GM12878 (cell line): ENCODE results near the gene TUBB. TPM values are rescaled to one million over a fixed set of nuclear protein-coding genes. Genes with fewer than 3 reads are reported as not detected.

Experiments
- ATAC-seq: fragments of 200-7000 bp; cut with Tn5 transposase; 3 replicates; pipeline ENCODE4 v1.9.1; 2020; ENCODE audit warnings: mild to moderate bottlenecking, moderate library complexity
- Bru-seq: library from RNA; stranded (reverse); fragments of 400-500 nt; gene quantifications from one replicate; lab custom pipeline; 2021; lab: Mats Ljungman, UMichigan
- BruChase-seq, 2 experiments: library from RNA; stranded (reverse); fragments of 400-500 nt; gene quantifications; one replicate each; lab custom pipeline; 2021; lab: Mats Ljungman, UMichigan
- BruUV-seq: library from RNA; stranded (reverse); fragments of 400-500 nt; replicated peaks from 2 replicates; lab custom pipeline; 2021; lab: Mats Ljungman, UMichigan
- CTCF ChIA-PET: fragments of 300-600 bp; sonication (Branson Sonifier 250); formaldehyde crosslinking; extraction: SDS; loops from one replicate; lab custom pipeline; 2021; ENCODE audit warnings: inconsistent platforms; lab: Yijun Ruan, JAX
- POLR2A ChIA-PET: fragments of 350-600 bp; formaldehyde crosslinking; extraction: SDS; loops from one replicate; lab custom pipeline; 2021; ENCODE audit warnings: inconsistent platforms; lab: Charles Lee
- RAD21 ChIA-PET: fragments of 300-600 bp; sonication (Branson Sonifier 250); formaldehyde crosslinking; loops from one replicate; lab custom pipeline; 2023; ENCODE audit warnings: antibody characterized with exemption; ENCODE audit not compliant: unreplicated experiment; lab: Charles Lee
- SMC1A ChIA-PET: fragments of 300-600 bp; sonication (Branson Sonifier 250); formaldehyde crosslinking; loops from one replicate; lab custom pipeline; 2023; ENCODE audit not compliant: unreplicated experiment, uncharacterized antibody; lab: Charles Lee
- DNase-seq: peaks from one replicate; pipeline ENCODE4 v3.0.0-alpha.2; 2011; ENCODE audit warnings: low read depth, low spot score
- FAIRE-seq: peaks from 3 replicates; lab custom pipeline; 2011; peaks lifted over from hg19 to GRCh38; lab: Jason Lieb, UNC
- H2AFZ ChIP-seq: 2 replicates; pipeline ENCODE4 v1.6.0; 2011; ENCODE audit warnings: low read depth, low read length, control low read depth; ENCODE audit not compliant: control insufficient read depth
- H3K27ac ChIP-seq: 2 replicates; pipeline ENCODE4 v1.5.1; 2011; ENCODE audit warnings: control low read depth; ENCODE audit not compliant: control insufficient read depth, insufficient read depth
- H3K27me3 ChIP-seq, 2 experiments: replicated peaks in 1 of 2; 2 replicates each; pipeline versions ENCODE4 v1.6.0 to v1.6.1; 2011; ENCODE audit warnings: low read length in 1 of 2; ENCODE audit not compliant: control insufficient read depth in 2 of 2, insufficient read depth in 2 of 2
- H3K36me3 ChIP-seq, 2 experiments: 2 replicates each; pipeline ENCODE4 v1.5.1; 2011; ENCODE audit warnings: low read length in 1 of 2; ENCODE audit not compliant: control insufficient read depth in 2 of 2, insufficient read depth in 2 of 2
- H3K4me1 ChIP-seq: 2 replicates; pipeline ENCODE4 v1.6.1; 2011; ENCODE audit warnings: mild to moderate bottlenecking, low read length, moderate library complexity, mixed read lengths; ENCODE audit not compliant: control insufficient read depth, insufficient read depth
- H3K4me2 ChIP-seq: 2 replicates; pipeline ENCODE4 v1.6.0; 2011; ENCODE audit warnings: control low read depth; ENCODE audit not compliant: control insufficient read depth, insufficient read depth
- H3K4me3 ChIP-seq: fragments of 200-600 bp; sonication (generic); 2 replicates; pipeline ENCODE4 v1.5.1; 2016
- H3K79me2 ChIP-seq: 2 replicates; pipeline ENCODE4 v1.6.0; 2011; ENCODE audit warnings: low read length; ENCODE audit not compliant: control insufficient read depth, insufficient read depth
- H3K9ac ChIP-seq: 2 replicates; pipeline ENCODE4 v1.8.0; 2011; ENCODE audit warnings: low read length, control low read depth, mixed read lengths; ENCODE audit not compliant: control insufficient read depth, insufficient read depth
- H3K9me3 ChIP-seq: replicated peaks from 3 replicates; pipeline ENCODE4 v1.5.1; 2011; ENCODE audit warnings: mild to moderate bottlenecking, low read length; ENCODE audit not compliant: control insufficient read depth, insufficient read depth
- H4K20me1 ChIP-seq: 2 replicates; pipeline ENCODE4 v1.6.0; 2011; ENCODE audit not compliant: control insufficient read depth, insufficient read depth
- ESRRA ChIP-seq: IDR thresholded peaks from 2 replicates; pipeline ENCODE4 v1.6.1; 2012; ENCODE audit warnings: mild to moderate bottlenecking, low read length, improper control_type of control experiment
- FOS ChIP-seq: IDR thresholded peaks from 3 replicates; pipeline ENCODE4 v1.6.1; 2011; ENCODE audit warnings: borderline replicate concordance; ENCODE audit not compliant: insufficient read length; ENCODE audit errors: extremely low read depth
- GABPA ChIP-seq: IDR thresholded peaks from 2 replicates; pipeline ENCODE4 v1.6.1; 2014; ENCODE audit warnings: antibody characterized with exemption, low read depth, mild to moderate bottlenecking, inconsistent platforms
- HCFC1 ChIP-seq: fragments of 150-350 bp; IDR thresholded peaks from 2 replicates; pipeline ENCODE4 v1.6.1; 2014; ENCODE audit warnings: low read length
- IRF3 ChIP-seq: fragments of 450-650 bp; IDR thresholded peaks from 2 replicates; pipeline ENCODE4 v1.6.1; 2014; ENCODE audit warnings: mild to moderate bottlenecking
- KDM1A ChIP-seq: fragments of 200-600 bp; sonication (generic); IDR thresholded peaks from 2 replicates; pipeline ENCODE4 v1.6.1; 2016; ENCODE audit warnings: borderline replicate concordance
- RAD51 ChIP-seq: fragments of 450-650 bp; IDR thresholded peaks from 2 replicates; pipeline ENCODE4 v1.6.1; 2016; ENCODE audit warnings: moderate library complexity, mild to moderate bottlenecking, inconsistent platforms
- SIN3A ChIP-seq: IDR thresholded peaks from 2 replicates; pipeline ENCODE4 v1.6.1; 2012; ENCODE audit warnings: low read depth, low read length, improper control_type of control experiment
- TARDBP ChIP-seq: IDR thresholded peaks from 2 replicates; pipeline ENCODE4 v1.6.1; 2016; ENCODE audit warnings: borderline replicate concordance
- TCF3 ChIP-seq: IDR thresholded peaks from 2 replicates; pipeline ENCODE4 v1.6.1; 2012; ENCODE audit warnings: low read depth, mild to moderate bottlenecking, low read length, borderline replicate concordance; ENCODE audit not compliant: insufficient read depth
- ZZZ3 ChIP-seq: IDR thresholded peaks from 2 replicates; pipeline ENCODE4 v1.6.1; 2011; ENCODE audit warnings: low read depth; ENCODE audit not compliant: control insufficient read depth, insufficient read length
- WGBS: methylation state at CpG from one replicate; pipeline ENCODE4 v1.1.6; 2016; ENCODE audit warnings: low lambda C conversion rate; ENCODE audit not compliant: insufficient replicate concordance, insufficient coverage; ENCODE audit errors: missing lambda C conversion rate; 5-methylcytosine and 5-hydroxymethylcytosine counted together
- in situ Hi-C: fragments of 300-500 bp; cut with MboI; formaldehyde crosslinking; loops from 9 replicates; pipeline ENCODE4 v1.14.3; 2018; ENCODE audit warnings: mixed read lengths
- intact Hi-C: fragments of 100-400 bp; cut with micrococcal nuclease; formaldehyde crosslinking; loops from one replicate; pipeline ENCODE4 v1.14.2; 2022; ENCODE audit not compliant: unreplicated experiment
- long read RNA-seq, 2 experiments: library from polyadenylated mRNA; unstranded; transcript quantifications; one replicate each; pipeline ENCODE4 v2.0.0, GENCODE V29; 2019 to 2020
- polyA minus RNA-seq, 3 experiments: library from RNA; depleted of rRNA, polyadenylated mRNA; stranded (reverse); fragments of >200 nt; gene quantifications; 2 replicates each; pipeline ENCODE4 v1.2.3, GENCODE V29; 2011
- polyA plus RNA-seq, 11 experiments: library from polyadenylated mRNA; depleted of rRNA in 4 of 11; unstranded in 6 of 11; stranded (reverse) in 5 of 11; fragments of >200 nt; fragmentation: Nextera tagmentation in 4 of 11; fragmentation: Illumina TruSeq in 1 of 11; extraction: Ambion mirVana in 4 of 11; extraction: Trizol in 1 of 11; gene quantifications; 1 replicate in 1 of 11; 2 replicates in 10 of 11; pipeline versions ENCODE4 v1.2.1 to v1.2.3, GENCODE V29; 2011 to 2016; ENCODE audit warnings: inconsistent platforms in 2 of 11, missing spikeins in 2 of 11, low read depth in 1 of 11
- total RNA-seq, 4 experiments: library from RNA; depleted of rRNA in 3 of 4; stranded (reverse); fragments of >200 nt in 3 of 4; fragmentation: Illumina TruSeq in 1 of 4; extraction: Trizol in 1 of 4; gene quantifications; 2 replicates each; pipeline versions ENCODE4 v1.2.1 to v1.2.3, GENCODE V29; 2013 to 2021

The TUBB gene
- total RNA-seq (2013; cell fraction: nucleolus; rRNA removed), result 180 and 186 TPM in 2 replicates
- total RNA-seq (2014; rRNA removed), result 1,600 and 1,662 TPM in 2 replicates
- 1,225 and 1,242 TPM in 2 replicates for total RNA-seq (2014; rRNA removed; fragmentation: Illumina TruSeq; extraction: Trizol)
- 1,685 and 1,700 TPM in 2 replicates for total RNA-seq (2021)
- 770 TPM for polyA plus RNA-seq (2011; ENCODE audit: low read depth)
- polyA plus RNA-seq (2011; rRNA removed), result 1,703 and 2,596 TPM in 2 replicates
- polyA plus RNA-seq (2011; cell fraction: cytosol; rRNA removed), result 2,686 and 3,225 TPM in 2 replicates
- 1,113 and 1,357 TPM in 2 replicates for polyA plus RNA-seq (2011; cell fraction: nucleus; rRNA removed)
- polyA plus RNA-seq (2012), result 828 and 941 TPM in 2 replicates
- 2,402 and 3,052 TPM in 2 replicates for polyA plus RNA-seq (2014; fragmentation: Illumina TruSeq; extraction: Trizol)
- 1,000 to 10,000 TPM; 1,039 to 1,376 TPM for polyA plus RNA-seq (2014; fragmentation: Nextera tagmentation; extraction: Ambion mirVana)
- polyA plus RNA-seq (2014; rRNA removed), result 2,367 and 2,490 TPM in 2 replicates
- 1,000 to 10,000 TPM; 1,510 to 1,651 TPM for polyA plus RNA-seq (2016; fragmentation: Nextera tagmentation; extraction: Ambion mirVana)
- 2,195 and 2,964 TPM in 2 replicates for polyA minus RNA-seq (2011; rRNA and poly(A)+ RNA removed)
- 626 and 717 TPM in 2 replicates for polyA minus RNA-seq (2011; cell fraction: cytosol; rRNA and poly(A)+ RNA removed)
- polyA minus RNA-seq (2011; cell fraction: nucleus; rRNA and poly(A)+ RNA removed), result 193 and 357 TPM in 2 replicates
- percentile 99 among the genes with signal in this experiment for Bru-seq, nascent RNA
- percentile 100 among the genes with signal in this experiment for BruChase-seq, experiment 1, labeled RNA remaining after a 6-hour chase
- percentile 100 among the genes with signal in this experiment for BruChase-seq, experiment 2, labeled RNA remaining after a 2-hour chase
- long read RNA-seq, experiment 1, transcript TUBB-205 (4 exons, 2,670 nt), result major isoform, 4,045 of 4,179 reads
- long read RNA-seq, experiment 1, partial matches to known transcripts, result 110 of 4,179 reads
- long read RNA-seq, experiment 1, other reads (novel, unspliced or antisense), result 24 of 4,179 reads
- long read RNA-seq, experiment 2, transcript TUBB-205 (4 exons, 2,670 nt), result major isoform, 9,058 of 9,413 reads
- long read RNA-seq, experiment 2, partial matches to known transcripts, result 331 of 9,413 reads
- long read RNA-seq, experiment 2, other reads (novel, unspliced or antisense), result 22 of 9,413 reads

- Histone ChIP-seq H3K4me2 (peak within 1 kb of the TSS; percentile 38), H3K9ac (peak within 1 kb of the TSS; percentile 86), H3K79me2 (peaks cover 85% of the 10 kb centered on the region), H4K20me1 (peaks cover 6% of the 10 kb centered on the region; the same call in 1 of the 2 replicates), H3K27me3 (no peaks in the 10 kb centered on the region), H3K27ac (peak within 1 kb of the TSS; percentile 96), H3K36me3 (peaks cover 14 to 19% of the 10 kb centered on the region in 2 experiments), H3K9me3 (no peaks in the 10 kb centered on the region), H2AFZ (peak within 1 kb of the TSS; percentile 81), H3K4me3 (peak within 1 kb of the TSS; percentile 90), H3K4me1 (peaks cover 19% of the 10 kb centered on the region)
- POLR2A ChIA-PET, result interaction anchor here (0.6 to 11.6 kb wide), 9 partner anchors 9 to 105 kb away, joined by 3 to 200 read pairs (median 8); partner anchors contain the start of genes MRPS18B and NRM
- intact Hi-C loops (no loop called here), in situ Hi-C loops (loop anchor here (5.0 kb wide), 2 partner anchors 38 to 103 kb away; partner anchors contain the start of genes MRPS18B and PPP1R10)
- FAIRE-seq, result peak; percentile 99
- DNase-seq, result peak; percentile 91
- peak; percentile 75 for ATAC-seq
- CTCF ChIA-PET, result interaction anchor here (0.7 to 22.7 kb wide), 12 partner anchors 11 to 238 kb away, joined by 3 to 487 read pairs (median 16); partner anchors contain the start of genes DDR1, DHX16 and NRM
- BruUV-seq, result TSS peak; percentile 57
- RAD21 ChIA-PET, result interaction anchor here (0.8 to 11.2 kb wide), 6 partner anchors 12 to 193 kb away, joined by 3 to 209 read pairs (median 22); partner anchors contain the start of genes DHX16 and NRM
- under 1% methylated on average over 30 of the region's 38 CpGs for WGBS
- SMC1A ChIA-PET, result interaction anchor here (1.0 to 17.7 kb wide), 7 partner anchors 12 to 107 kb away, joined by 3 to 265 read pairs (median 4); partner anchors contain the start of gene NRM
- TF ChIP-seq ESRRA (no peak), IRF3 (peak; percentile 66; the same call in 1 of the 2 replicates), RAD51 (peak; percentile 65), TARDBP (no peak), GABPA (no peak), SIN3A (peak; percentile 72; the same call in 1 of the 2 replicates), HCFC1 (peak; percentile 90), TCF3 (0 out of 2 replicates have a peak, but pooled peaks have one; percentile 30), FOS (no peak), KDM1A (no peak), ZZZ3 (no peak)
Observed at GRCh38 chr6:30719791-30720737, at the start of gene TUBB. TUBB (plus strand) TSS chr6:30720352; CDS start chr6:30720507, 155 bp downstream.
